Endodermal cell (in vitro differentiated cells): Measurements from ENCODE around the gene CSF3. TPM values are rescaled to one million over a fixed set of nuclear protein-coding genes. Genes with fewer than 3 reads are reported as not detected.

ENCODE experiments used
- DNase-seq: peaks from one replicate; pipeline ENCODE4 v3.0.0-alpha.2; 2017
- H3K27ac ChIP-seq: 2 replicates; pipeline ENCODE4 v1.5.1; 2013; ENCODE audit warnings: mild to moderate bottlenecking, low read depth, low read length, moderate library complexity
- H3K27me3 ChIP-seq: 2 replicates; pipeline ENCODE4 v1.6.1; 2013; ENCODE audit warnings: mild to moderate bottlenecking, low read length, moderate library complexity; ENCODE audit not compliant: insufficient read depth, control insufficient read depth, poor library complexity, severe bottlenecking
- H3K36me3 ChIP-seq: 2 replicates; pipeline ENCODE4 v1.7.0; 2013; ENCODE audit warnings: mild to moderate bottlenecking, low read length, moderate library complexity; ENCODE audit not compliant: control insufficient read depth, insufficient read depth
- H3K4me1 ChIP-seq: one replicate; pipeline ENCODE4 v1.7.0; 2013; ENCODE audit warnings: low read length; ENCODE audit not compliant: control insufficient read depth, insufficient read depth
- H3K4me3 ChIP-seq: 2 replicates; pipeline ENCODE4 v1.5.1; 2013; ENCODE audit warnings: mild to moderate bottlenecking, low read length, moderate library complexity
- H3K9ac ChIP-seq: 2 replicates; pipeline ENCODE4 v1.6.1; 2013; ENCODE audit warnings: mild to moderate bottlenecking, low read length, moderate library complexity; ENCODE audit not compliant: poor library complexity, severe bottlenecking; ENCODE audit errors: extremely low read depth
- H3K9me3 ChIP-seq: 2 replicates; pipeline ENCODE4 v1.6.1; 2013; ENCODE audit warnings: mild to moderate bottlenecking, low read length, moderate library complexity; ENCODE audit not compliant: control insufficient read depth
- H3K27ac Mint-ChIP-seq: 2 replicates; pipeline ENCODE4 v1.8.0; 2020; ENCODE audit warnings: mixed read lengths
- H3K27me3 Mint-ChIP-seq: 2 replicates; pipeline ENCODE4 v1.8.0; 2021; ENCODE audit warnings: mild to moderate bottlenecking, mixed read lengths; ENCODE audit not compliant: insufficient read depth
- H3K36me3 Mint-ChIP-seq: 2 replicates; pipeline ENCODE4 v1.8.0; 2020; ENCODE audit warnings: low read depth, mixed read lengths
- H3K4me1 Mint-ChIP-seq: 2 replicates; pipeline ENCODE4 v1.8.0; 2020; ENCODE audit warnings: mixed read lengths
- H3K4me3 Mint-ChIP-seq: 2 replicates; pipeline ENCODE4 v1.8.0; 2020; ENCODE audit warnings: mild to moderate bottlenecking, moderate library complexity, mixed read lengths
- H3K9me3 Mint-ChIP-seq: 2 replicates; pipeline ENCODE4 v1.8.0; 2020; ENCODE audit warnings: mild to moderate bottlenecking, mixed read lengths
- WGBS, 2 experiments: methylation state at CpG; one replicate each; pipeline versions ENCODE4 v1.1.5 to v1.1.7; 2013; ENCODE audit warnings: missing lambda C conversion rate in 2 of 2, mixed read lengths in 1 of 2; ENCODE audit not compliant: insufficient coverage in 1 of 2, insufficient read length in 1 of 2; 5-methylcytosine and 5-hydroxymethylcytosine counted together
- total RNA-seq, 2 donors: library from RNA; stranded (reverse); fragmentation: NEBNext Ultra II Directional in 1 of 2; extraction: Animal tissue kit (Norgen Biotek cat#: 25700) in 1 of 2; gene quantifications; 2 replicates in 1 of 2; 3 replicates in 1 of 2; pipeline ENCODE4 v1.2.1, GENCODE V29; 2021
- TF ChIP-seq, protein P1 (sequence below): fragments of 200-600 bp; sonication (generic); conservative IDR thresholded peaks from 2 replicates; pipeline ENCODE4 v1.5.0; 2021; ENCODE audit warnings: antibody characterized with exemption, mild to moderate bottlenecking

The CSF3 gene
- total RNA-seq, 2 donors from 2014 or later = not detected

DNA sequence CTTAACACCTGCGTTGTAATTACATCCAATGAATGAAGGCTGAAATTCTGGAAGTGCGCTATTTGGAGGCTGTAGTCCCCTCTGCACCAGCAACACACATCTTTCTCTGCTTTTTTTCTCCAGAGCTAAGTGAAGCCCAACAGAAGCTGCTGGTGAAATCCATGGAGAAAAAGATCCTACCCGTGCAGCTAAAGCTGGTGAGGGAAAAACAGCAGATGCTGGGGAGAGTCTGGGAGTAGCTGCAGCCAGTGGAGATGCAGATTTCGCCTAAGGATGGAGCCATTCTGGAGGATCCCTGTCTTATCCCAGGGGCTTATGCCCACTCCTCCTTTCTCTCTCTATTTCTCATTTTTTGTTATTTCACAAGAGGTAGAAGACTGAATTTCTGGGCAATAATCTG is 39.4 kb upstream of the CSF3 start:
- Histone ChIP-seq H3K9ac (no peak overlapping the region), H3K27me3 (peaks cover 3% of the 10 kb centered on the region), H3K27ac (no peak overlapping the region), H3K36me3 (no peaks in the 10 kb centered on the region), H3K9me3 (no peaks in the 10 kb centered on the region), H3K4me3 (no peak overlapping the region), H3K4me1 (peaks cover 5% of the 10 kb centered on the region)
- WGBS, 2 experiments = 89% methylated on average over 4 of the region's 4 CpGs; no CpG with 5 or more reads in 1 of the 2 experiments
- H3K27ac Mint-ChIP-seq = no peak overlapping the region
- DNase-seq = no peak
- H3K27me3 Mint-ChIP-seq = peaks cover 25% of the 10 kb centered on the region
- peaks cover 20% of the 10 kb centered on the region for H3K4me1 Mint-ChIP-seq
- H3K4me3 Mint-ChIP-seq = no peak overlapping the region
- TF ChIP-seq, protein P1, sequence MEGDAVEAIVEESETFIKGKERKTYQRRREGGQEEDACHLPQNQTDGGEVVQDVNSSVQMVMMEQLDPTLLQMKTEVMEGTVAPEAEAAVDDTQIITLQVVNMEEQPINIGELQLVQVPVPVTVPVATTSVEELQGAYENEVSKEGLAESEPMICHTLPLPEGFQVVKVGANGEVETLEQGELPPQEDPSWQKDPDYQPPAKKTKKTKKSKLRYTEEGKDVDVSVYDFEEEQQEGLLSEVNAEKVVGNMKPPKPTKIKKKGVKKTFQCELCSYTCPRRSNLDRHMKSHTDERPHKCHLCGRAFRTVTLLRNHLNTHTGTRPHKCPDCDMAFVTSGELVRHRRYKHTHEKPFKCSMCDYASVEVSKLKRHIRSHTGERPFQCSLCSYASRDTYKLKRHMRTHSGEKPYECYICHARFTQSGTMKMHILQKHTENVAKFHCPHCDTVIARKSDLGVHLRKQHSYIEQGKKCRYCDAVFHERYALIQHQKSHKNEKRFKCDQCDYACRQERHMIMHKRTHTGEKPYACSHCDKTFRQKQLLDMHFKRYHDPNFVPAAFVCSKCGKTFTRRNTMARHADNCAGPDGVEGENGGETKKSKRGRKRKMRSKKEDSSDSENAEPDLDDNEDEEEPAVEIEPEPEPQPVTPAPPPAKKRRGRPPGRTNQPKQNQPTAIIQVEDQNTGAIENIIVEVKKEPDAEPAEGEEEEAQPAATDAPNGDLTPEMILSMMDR = no peak
- no peaks in the 10 kb centered on the region for H3K36me3 Mint-ChIP-seq
- no peaks in the 10 kb centered on the region for H3K9me3 Mint-ChIP-seq

GRCh38 chr17:39979016-39979670 is 36.1 kb upstream of the CSF3 start:
- H3K27ac ChIP-seq = no peak overlapping the region
- H3K9me3 ChIP-seq = no peaks in the 10 kb centered on the region
- H3K9ac ChIP-seq = no peak overlapping the region
- Mint-ChIP-seq H3K4me1 (peaks cover 23% of the 10 kb centered on the region), H3K27ac (no peak overlapping the region), H3K9me3 (no peaks in the 10 kb centered on the region), H3K4me3 (no peak overlapping the region), H3K27me3 (peaks cover 9% of the 10 kb centered on the region), H3K36me3 (peaks cover 7% of the 10 kb centered on the region)
- peaks cover 2% of the 10 kb centered on the region for H3K4me1 ChIP-seq
- H3K36me3 ChIP-seq = peaks cover 9% of the 10 kb centered on the region
- no peak overlapping the region for H3K4me3 ChIP-seq
- TF ChIP-seq, protein P1 = no peak
- no peaks in the 10 kb centered on the region for H3K27me3 ChIP-seq
- no peak for DNase-seq
- WGBS, 2 experiments = 73 to 81% methylated on average over 3 of the region's 5 CpGs

DNA sequence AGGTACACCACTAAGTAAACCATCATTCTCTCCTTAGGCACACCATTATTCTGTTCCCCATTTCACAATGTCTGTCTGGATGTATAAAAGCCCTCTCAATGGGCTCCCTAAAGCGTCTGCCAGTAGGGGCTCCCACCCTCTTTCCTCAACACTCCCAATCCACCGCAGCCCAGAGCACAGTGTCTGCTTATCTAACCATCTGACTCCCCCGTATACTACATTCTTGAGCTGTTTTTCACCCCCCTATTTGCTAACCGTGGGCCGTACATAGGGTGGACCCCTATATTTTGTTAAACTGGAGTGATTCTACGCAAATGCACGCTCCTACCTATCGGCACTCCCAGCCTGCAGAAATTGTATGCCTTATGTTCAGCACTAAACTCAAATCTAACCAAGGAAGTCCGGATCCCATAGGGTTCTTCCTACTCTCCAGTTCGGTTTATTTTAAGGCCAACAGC is 35.3 kb upstream of the CSF3 start:
- H3K27me3 ChIP-seq = no peaks in the 10 kb centered on the region
- no peak overlapping the region for H3K27ac ChIP-seq
- peaks cover 16% of the 10 kb centered on the region for H3K36me3 ChIP-seq
- peak overlapping the region; percentile 99 for H3K4me3 ChIP-seq
- peaks cover 6% of the 10 kb centered on the region for H3K27me3 Mint-ChIP-seq
- DNase-seq = peak; percentile 78
- peaks cover 13% of the 10 kb centered on the region for H3K36me3 Mint-ChIP-seq
- TF ChIP-seq, protein P1 = no peak
- H3K4me1 Mint-ChIP-seq = peaks cover 23% of the 10 kb centered on the region
- peak overlapping the region; percentile 93 for H3K27ac Mint-ChIP-seq
- H3K9ac ChIP-seq = peak overlapping the region; percentile 98
- H3K9me3 ChIP-seq = no peaks in the 10 kb centered on the region
- H3K9me3 Mint-ChIP-seq = no peaks in the 10 kb centered on the region
- WGBS, 2 experiments = 2 to 6% methylated on average over 10 of the region's 10 CpGs
- peak overlapping the region; percentile 92 for H3K4me3 Mint-ChIP-seq
- peaks cover 2% of the 10 kb centered on the region for H3K4me1 ChIP-seq
